Type B pancreatic cell (in vitro differentiated cells): ENCODE results near the gene KRT6C. TPM values are rescaled to one million over a fixed set of nuclear protein-coding genes. Genes with fewer than 3 reads are reported as not detected.

Source experiments
- DNase-seq: peaks from one replicate; pipeline ENCODE4 v3.0.0; 2021; ENCODE audit warnings: mixed read lengths; ENCODE audit not compliant: unreplicated experiment; ENCODE audit errors: extremely low spot score
- H3K27ac Mint-ChIP-seq: 2 replicates; pipeline ENCODE4 v1.8.0; 2021; ENCODE audit warnings: mild to moderate bottlenecking, mixed read lengths
- H3K27me3 Mint-ChIP-seq: 2 replicates; pipeline ENCODE4 v1.8.0; 2021; ENCODE audit warnings: mixed read lengths
- H3K36me3 Mint-ChIP-seq: 2 replicates; pipeline ENCODE4 v1.8.0; 2021; ENCODE audit warnings: mixed read lengths
- H3K4me1 Mint-ChIP-seq: one replicate; pipeline ENCODE4 v1.8.0; 2021; ENCODE audit warnings: mixed read lengths; ENCODE audit not compliant: unreplicated experiment
- H3K4me3 Mint-ChIP-seq: 2 replicates; pipeline ENCODE4 v1.8.0; 2021; ENCODE audit warnings: mild to moderate bottlenecking, mixed read lengths
- H3K9me3 Mint-ChIP-seq: 2 replicates; pipeline ENCODE4 v1.8.0; 2021; ENCODE audit warnings: mixed read lengths
- CTCF ChIP-seq: fragments of 200-600 bp; sonication (generic); conservative IDR thresholded peaks from 2 replicates; pipeline ENCODE4 v1.5.0; 2021; ENCODE audit warnings: antibody characterized with exemption, mild to moderate bottlenecking
- total RNA-seq: library from RNA; stranded (reverse); gene quantifications from 2 replicates; pipeline ENCODE4 v1.2.1, GENCODE V29; 2021; ENCODE audit warnings: low replicate concordance

Gene KRT6C
- total RNA-seq, 1 donor from 2014 or later = 0.19 TPM

- no peaks in the 10 kb centered on the region for H3K36me3 Mint-ChIP-seq
- no peak for DNase-seq
- H3K9me3 Mint-ChIP-seq = no peaks in the 10 kb centered on the region
- H3K27ac Mint-ChIP-seq = no peak overlapping the region
- TF ChIP-seq CTCF = no peak
- H3K27me3 Mint-ChIP-seq = peaks cover 38% of the 10 kb centered on the region
- H3K4me3 Mint-ChIP-seq = no peak overlapping the region
- peaks cover 18% of the 10 kb centered on the region for H3K4me1 Mint-ChIP-seq
Measured at GRCh38 chr12:52437508-52437907, 36.1 kb downstream of the KRT6C start.

GRCh38 chr12:52436828-52437474 is 36.7 kb downstream of the KRT6C start:
- H3K27me3 Mint-ChIP-seq = peaks cover 38% of the 10 kb centered on the region
- no peak overlapping the region for H3K4me3 Mint-ChIP-seq
- DNase-seq = peak; percentile 29
- peaks cover 13% of the 10 kb centered on the region for H3K4me1 Mint-ChIP-seq
- no peaks in the 10 kb centered on the region for H3K36me3 Mint-ChIP-seq
- H3K27ac Mint-ChIP-seq = no peak overlapping the region
- TF ChIP-seq CTCF = no peak
- H3K9me3 Mint-ChIP-seq = no peaks in the 10 kb centered on the region

- Mint-ChIP-seq H3K4me1 (peaks cover 7% of the 10 kb centered on the region), H3K36me3 (no peaks in the 10 kb centered on the region), H3K27ac (no peak overlapping the region), H3K9me3 (no peaks in the 10 kb centered on the region), H3K27me3 (peaks cover 40% of the 10 kb centered on the region), H3K4me3 (no peak overlapping the region)
- TF ChIP-seq CTCF = no peak
- DNase-seq = no peak
Measured at GRCh38 chr12:52436000-52436827, 37.4 kb downstream of the KRT6C start.

GRCh38 chr12:52435659-52435999 is 38.0 kb downstream of the KRT6C start:
- peaks cover 39% of the 10 kb centered on the region for H3K27me3 Mint-ChIP-seq
- no peak overlapping the region for H3K4me3 Mint-ChIP-seq
- DNase-seq = peak; percentile 36
- H3K36me3 Mint-ChIP-seq = no peaks in the 10 kb centered on the region
- H3K27ac Mint-ChIP-seq = no peak overlapping the region
- no peaks in the 10 kb centered on the region for H3K9me3 Mint-ChIP-seq
- no peak for TF ChIP-seq CTCF
- H3K4me1 Mint-ChIP-seq = peaks cover 1% of the 10 kb centered on the region

GRCh38 chr12:52434760-52435530 is 38.7 kb downstream of the KRT6C start:
- no peaks in the 10 kb centered on the region for H3K36me3 Mint-ChIP-seq
- DNase-seq = peak; percentile 10
- H3K4me3 Mint-ChIP-seq = no peak overlapping the region
- peaks cover 46% of the 10 kb centered on the region for H3K27me3 Mint-ChIP-seq
- no peaks in the 10 kb centered on the region for H3K4me1 Mint-ChIP-seq
- no peaks in the 10 kb centered on the region for H3K9me3 Mint-ChIP-seq
- H3K27ac Mint-ChIP-seq = no peak overlapping the region
- TF ChIP-seq CTCF = no peak
